CD1c-positive myeloid dendritic cell (primary cell): Measurements from ENCODE around the gene IFNL2.
"Not testable (repeated sequence)": the region's sequence is repeated elsewhere in the genome, so short reads cannot be mapped to it uniquely, and the experiment has no call there.

Experiments
- DNase-seq: peaks from one replicate; pipeline ENCODE4 v3.0.0-alpha.2; 2016; ENCODE audit errors: extremely low spot score

Gene IFNL2

DNA sequence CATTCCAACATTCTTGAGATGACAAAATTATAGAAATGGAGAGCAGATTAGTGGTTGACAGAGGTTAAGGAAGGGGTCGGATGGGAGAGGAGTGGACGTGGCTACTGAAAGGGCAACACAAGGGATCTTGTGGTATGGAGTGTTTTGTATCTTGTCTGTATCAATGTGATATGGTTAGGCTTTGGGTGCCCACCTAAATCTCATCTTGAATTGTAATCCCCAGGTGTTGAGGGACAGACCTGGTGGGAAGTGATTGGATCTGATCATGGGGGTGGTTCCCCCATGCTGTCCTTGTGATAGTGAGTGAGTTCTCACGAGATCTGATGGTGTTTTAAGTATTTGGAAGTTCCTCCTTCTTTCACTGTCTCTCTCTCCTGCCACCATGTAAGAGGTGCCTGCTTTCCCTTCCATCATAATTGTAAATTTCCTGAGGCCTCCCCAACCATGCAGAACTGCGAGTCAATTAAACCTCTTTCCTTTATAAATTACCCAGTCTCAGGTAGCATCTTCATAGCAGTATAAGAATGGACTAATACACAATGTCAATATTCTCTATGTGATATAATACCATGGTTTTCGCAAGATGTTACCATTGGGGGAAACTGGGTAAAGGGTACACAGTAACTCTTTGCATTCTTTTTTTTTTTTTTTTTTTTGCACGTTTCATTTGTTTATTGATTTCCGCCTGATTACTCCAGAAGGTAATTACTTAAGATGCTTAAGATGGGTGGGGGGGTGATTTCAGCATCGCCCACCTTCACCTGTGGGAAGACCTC is 14.6 kb upstream of the IFNL2 start:
- no peak for DNase-seq

DNA sequence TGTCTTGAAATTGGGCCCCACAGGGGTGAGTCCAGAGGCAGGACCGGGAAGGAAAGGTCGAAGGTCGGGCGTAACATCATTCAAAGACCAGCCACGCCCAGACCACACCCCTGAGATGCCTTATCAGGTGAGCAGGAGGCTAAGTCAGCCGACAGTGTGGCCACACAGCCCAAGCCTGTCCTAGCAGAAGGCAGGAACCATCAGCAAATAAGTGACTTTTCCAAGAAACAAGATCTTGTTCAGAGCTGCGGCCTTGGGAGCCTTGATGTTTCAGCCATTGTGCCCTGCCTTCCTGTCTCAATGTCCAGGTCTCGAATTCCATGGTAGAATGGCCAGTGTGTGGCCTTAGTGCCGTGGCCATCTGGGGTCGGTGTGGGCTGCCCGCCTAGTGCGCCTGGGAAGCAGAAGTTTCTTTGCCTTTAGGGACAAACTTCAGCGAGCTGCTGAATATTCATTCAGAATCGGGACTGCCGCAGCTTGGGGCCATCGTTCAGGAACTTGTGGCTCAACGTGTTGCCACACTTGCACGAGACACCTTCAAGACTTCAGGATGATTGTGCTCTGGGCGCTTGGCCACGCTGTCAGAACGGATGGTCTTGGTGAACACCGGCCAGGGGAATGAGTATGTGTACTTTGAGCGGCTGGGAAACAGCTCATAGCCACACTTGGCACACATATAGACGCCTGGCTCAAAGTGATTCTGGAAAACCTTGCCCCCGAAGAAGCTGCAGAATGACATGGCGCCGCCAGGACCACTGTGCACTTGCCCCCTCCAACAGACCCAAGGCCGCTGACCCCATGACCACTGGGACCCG is 13.5 kb upstream of the IFNL2 start:
- DNase-seq = no peak

GRCh38 chr19:39257227-39257626 is 11.0 kb upstream of the IFNL2 start:
- DNase-seq = no peak

DNA sequence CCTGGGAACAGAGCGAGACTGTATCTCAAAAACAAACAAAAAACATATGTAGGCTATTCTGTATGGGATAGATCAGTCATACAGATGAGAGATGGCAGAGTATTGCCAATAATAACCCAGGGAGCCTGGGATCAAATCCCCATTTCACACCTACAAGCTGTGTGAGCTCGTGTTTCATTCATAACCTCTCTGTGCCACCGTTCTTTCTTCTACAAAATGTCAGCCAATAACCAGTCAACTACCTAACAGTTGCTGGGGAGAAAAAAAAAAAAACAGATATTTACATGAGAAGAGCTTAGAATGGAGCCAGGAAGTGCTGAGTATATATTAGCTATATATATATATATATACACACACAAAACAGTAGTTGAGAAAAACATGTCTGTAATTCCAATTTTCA is 6.5 kb upstream of the IFNL2 start:
- DNase-seq = no peak

DNA sequence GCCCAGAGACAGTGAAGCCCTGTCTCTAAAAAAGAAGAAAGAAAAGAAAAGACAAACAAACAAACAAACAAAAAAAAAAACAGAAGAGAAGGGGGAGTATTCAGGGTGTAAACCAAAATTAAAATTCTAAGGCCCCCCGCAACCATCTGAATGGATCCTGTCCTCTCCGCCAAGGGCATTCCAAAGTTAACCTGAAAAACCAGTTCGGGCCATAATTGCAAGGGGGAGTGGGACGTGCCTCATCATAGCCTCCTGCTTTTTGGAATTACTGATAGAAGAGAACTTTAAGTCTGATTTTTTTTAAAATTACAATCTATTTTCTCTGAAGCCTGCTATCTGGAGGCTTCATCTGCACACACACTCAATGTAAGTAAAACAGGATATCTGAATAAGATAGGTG is 5.7 kb upstream of the IFNL2 start:
- DNase-seq = no peak

GRCh38 chr19:39263912-39264305 is 4.3 kb upstream of the IFNL2 start:
- DNase-seq = no peak

- DNase-seq = no peak
Observed at GRCh38 chr19:39264306-39265290, 3.6 kb upstream of the IFNL2 start.

DNA sequence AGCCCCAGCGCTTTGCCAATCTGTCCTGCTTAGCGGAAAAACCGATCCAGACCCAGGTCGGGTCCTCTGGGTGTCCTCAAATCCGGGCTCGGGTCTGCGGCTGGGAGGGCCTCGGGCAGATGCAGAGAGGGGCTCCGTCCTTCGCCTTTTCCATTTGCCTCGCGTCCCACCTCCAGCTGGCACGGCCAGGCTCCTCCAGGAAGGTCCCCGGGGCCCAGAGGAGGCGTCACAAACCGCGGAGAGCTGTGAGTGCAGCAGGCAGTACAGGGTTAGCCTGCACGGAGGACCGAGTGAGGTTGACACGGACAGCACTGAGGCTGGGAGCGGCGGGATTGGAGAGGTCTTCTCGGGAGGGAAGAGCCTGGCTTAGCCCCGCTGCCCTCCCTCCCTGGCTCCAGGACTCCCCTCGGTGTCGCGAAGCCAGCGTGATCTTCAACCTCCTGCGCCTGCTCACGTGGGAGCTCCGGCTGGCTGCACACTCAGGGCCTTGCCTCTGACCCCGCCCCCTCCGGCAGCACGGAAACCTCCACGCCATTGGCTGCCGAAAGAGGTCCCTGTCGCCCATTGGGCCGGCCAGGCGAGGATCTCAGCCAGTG is 2.8 kb upstream of the IFNL2 start:
- no peak for DNase-seq

GRCh38 chr19:39268531-39269223 is 481 bp downstream of the IFNL2 start:
- not testable (repeated sequence) for DNase-seq

DNA sequence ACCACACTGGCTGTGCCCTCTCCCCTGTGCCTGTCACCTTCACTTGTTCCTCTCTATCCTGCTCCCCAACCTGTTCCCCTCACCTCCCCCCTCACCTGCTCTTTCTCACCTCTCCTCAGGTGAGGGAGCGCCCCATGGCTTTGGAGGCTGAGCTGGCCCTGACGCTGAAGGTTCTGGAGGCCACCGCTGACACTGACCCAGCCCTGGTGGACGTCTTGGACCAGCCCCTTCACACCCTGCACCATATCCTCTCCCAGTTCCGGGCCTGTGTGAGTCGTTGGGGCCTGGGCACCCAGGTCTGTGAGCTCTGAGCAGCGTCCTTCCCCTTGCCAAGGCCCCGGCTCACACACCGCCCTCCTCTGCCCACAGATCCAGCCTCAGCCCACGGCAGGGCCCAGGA is 1.2 kb downstream of the IFNL2 start:
- not testable (repeated sequence) for DNase-seq

DNA sequence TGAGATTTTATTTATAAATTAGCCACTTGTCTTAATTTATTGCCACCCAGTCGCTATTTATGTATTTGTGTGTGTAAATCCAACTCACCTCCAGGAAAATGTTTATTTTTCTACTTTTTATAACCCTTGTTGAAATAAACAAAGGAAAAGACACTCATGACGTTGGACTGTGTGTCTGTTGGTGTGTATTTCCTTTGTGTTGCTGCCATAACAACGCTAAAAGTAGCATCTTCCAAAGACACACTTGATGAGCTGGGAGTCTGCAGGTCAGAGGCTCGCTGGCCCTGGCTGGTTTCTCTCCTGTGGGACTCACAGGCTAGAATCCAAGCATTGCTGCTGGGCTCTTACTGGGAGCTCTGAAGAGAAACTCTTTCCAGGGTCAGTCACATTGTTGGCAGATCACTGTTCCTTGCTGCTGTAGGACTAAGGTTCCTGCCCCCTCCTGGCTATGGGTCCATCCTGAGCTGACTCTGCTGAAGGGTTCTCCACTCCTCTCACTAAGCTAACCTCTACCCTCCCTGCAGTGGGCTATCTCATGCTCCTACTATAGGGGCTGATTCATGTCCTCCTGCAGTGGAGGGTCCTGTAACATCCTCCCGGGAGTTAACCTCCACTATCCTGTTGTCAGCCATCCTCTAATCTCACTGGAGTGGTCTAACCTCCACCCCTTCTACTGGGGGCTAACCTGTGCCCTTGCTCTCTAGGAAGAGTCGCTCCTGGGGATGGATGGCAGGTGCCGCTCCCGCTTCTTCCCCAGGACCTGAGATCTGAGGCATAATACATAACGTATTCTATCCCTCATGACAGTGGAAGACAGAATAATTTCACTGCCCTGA is 2.1 kb downstream of the IFNL2 start:
- no peak for DNase-seq

DNA sequence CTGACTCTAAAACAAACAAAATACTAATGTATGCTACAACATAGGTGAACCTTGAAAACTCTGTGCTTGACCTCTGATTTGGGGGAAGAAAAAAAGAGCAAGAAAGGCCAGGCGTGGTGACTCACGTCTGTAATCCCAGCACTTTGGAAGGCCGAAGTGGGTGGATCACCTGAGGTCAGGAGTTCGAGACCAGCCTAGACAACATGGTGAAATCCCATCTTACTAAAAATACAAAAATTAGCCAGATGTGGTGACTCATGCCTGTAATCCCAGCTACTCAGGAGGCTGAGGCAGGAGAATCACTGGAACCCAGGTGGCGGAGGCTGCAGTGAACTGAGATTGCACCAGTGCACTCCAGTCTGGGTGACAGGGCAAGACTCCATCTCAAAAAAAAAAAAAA is 5.7 kb downstream of the IFNL2 start:
- DNase-seq = not testable (repeated sequence)

DNA sequence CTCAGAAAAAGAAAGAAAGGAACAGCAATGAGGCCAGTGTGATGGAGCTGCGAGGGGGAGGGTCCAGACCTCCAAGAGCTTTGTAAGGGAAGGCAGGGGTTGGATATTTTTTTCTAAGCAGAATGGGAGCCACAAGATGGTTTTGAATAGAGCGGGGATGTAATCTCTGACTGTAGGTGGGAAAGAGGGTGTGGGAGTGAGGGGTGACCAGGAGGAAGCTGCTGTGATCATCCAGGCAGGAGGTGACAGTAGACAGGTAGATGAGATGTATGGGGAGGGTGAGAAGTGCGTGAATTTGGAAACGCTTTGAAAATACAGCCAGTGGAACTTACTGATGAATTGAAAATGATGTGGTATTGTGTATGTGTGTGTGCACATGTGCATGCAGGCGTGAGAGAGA is 7.4 kb downstream of the IFNL2 start:
- DNase-seq = no peak

DNA sequence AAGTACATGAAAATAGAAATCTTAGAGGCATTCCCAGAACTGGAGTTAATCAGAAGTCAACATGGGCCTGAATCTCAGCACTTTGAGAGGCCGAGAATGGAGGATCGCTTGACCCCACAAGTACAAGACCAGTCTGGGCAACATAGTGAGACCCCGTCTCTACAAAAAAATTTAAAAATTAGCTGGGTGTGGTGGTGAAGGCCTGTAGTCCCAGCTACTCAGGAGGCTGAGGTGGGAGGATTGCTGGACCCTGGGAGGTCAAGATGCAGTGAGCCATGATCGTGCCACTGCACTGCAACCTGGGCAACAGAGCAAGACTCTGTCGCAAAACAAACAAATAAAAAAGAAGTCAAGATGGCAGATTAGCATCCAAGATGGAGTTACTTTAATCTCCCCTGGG is 8.5 kb downstream of the IFNL2 start:
- no peak for DNase-seq

DNA sequence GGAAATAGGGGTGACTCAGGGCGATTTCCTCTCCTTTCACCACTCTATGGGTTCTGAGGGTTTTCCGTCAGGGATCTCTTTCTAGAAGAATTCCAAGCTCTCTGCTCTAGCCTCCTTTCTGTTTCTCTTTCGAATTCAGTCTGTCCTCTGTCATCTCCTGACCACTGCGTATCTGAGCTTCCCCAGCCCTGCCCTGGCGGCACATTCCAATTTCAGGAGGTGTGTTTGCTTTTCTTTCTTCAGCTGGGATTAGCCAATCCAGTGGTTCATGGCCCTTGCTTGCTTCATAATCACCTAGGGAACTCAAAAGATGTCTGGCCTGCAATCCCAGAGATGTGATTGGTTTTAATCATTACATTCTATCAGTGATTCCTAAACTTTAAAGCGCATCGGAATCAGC is 9.4 kb downstream of the IFNL2 start:
- no peak for DNase-seq

DNA sequence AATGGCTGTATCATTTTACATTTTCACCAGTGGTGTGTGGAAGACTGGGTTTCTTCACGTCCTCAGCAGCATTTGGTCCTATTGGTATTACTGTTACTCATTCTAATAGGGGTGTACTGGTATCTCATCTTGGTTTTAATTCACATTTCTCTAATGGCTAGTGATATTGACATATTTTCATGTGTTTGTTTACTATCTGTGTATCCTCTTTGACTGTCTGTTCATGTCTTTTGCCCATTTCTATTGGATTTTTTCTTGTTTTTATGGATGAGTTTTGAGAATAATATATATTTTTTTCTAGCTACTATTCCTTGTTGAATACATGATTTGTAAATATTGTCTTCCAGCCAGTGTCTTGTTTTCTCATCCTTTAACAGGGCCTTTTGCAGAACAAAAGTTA is 13.8 kb downstream of the IFNL2 start:
- DNase-seq = no peak

GRCh38 chr19:39284032-39284431 is 15.8 kb downstream of the IFNL2 start:
- no peak for DNase-seq

DNA sequence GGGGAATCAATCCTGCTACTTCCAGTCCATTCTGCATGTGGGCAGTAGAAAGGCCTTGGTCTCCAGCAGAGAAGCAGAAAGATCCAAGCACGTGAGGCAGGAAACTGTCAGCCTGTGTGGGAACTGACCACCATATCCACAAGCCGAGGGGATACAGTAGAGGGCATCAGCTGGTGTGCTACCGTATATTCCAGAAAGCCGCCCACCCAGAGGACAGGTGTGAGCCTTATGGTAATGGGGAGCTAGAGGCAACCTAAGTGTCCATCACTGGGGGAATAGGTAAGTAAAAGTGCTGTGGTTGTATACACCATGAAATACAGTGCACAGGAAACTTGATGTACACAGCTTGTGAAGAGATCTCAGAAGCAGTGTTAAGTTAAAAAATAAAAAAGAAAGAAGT is 25.2 kb downstream of the IFNL2 start:
- DNase-seq = no peak

DNA sequence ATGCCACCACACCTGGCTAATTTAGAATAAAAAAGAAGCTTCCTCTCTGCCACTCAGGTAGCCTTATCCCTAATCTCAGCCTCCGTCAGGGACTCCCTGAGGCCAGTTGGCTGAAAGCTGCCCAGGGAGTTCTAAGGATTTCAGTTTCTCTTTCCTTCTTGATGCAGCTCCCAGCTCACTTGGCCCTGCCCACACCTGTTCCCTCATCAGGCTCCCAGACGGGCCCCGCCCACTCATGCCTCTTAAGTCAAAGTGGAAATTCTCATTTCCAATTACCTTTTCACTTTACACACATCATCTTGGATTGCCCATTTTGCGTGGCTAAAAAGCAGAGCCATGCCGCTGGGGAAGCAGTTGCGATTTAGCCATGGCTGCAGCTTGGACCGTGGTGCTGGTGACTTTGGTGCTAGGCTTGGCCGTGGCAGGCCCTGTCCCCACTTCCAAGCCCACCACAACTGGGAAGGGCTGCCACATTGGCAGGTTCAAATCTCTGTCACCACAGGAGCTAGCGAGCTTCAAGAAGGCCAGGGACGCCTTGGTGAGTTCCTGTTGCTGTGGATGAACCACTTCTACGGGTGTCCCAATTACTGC is 28.0 kb downstream of the IFNL2 start, which contains the start of gene IFNL1:
Gene IFNL1 (plus strand): TSS at position 353 of the 591 bp plus-strand sequence. CDS start 15 bp downstream, at position 368.
- no peak for DNase-seq

- DNase-seq = no peak
Observed at GRCh38 chr19:39296906-39297305, 28.7 kb downstream of the IFNL2 start.
